ENCODE data around the gene TXLNG. TPM values are rescaled to one million over a fixed set of nuclear protein-coding genes. Genes with fewer than 3 reads are reported as not detected.

TXLNG gene
- total and polyA plus RNA-seq, 9 donors = 14.0 to 27.7 (median 20.2) TPM

DNA sequence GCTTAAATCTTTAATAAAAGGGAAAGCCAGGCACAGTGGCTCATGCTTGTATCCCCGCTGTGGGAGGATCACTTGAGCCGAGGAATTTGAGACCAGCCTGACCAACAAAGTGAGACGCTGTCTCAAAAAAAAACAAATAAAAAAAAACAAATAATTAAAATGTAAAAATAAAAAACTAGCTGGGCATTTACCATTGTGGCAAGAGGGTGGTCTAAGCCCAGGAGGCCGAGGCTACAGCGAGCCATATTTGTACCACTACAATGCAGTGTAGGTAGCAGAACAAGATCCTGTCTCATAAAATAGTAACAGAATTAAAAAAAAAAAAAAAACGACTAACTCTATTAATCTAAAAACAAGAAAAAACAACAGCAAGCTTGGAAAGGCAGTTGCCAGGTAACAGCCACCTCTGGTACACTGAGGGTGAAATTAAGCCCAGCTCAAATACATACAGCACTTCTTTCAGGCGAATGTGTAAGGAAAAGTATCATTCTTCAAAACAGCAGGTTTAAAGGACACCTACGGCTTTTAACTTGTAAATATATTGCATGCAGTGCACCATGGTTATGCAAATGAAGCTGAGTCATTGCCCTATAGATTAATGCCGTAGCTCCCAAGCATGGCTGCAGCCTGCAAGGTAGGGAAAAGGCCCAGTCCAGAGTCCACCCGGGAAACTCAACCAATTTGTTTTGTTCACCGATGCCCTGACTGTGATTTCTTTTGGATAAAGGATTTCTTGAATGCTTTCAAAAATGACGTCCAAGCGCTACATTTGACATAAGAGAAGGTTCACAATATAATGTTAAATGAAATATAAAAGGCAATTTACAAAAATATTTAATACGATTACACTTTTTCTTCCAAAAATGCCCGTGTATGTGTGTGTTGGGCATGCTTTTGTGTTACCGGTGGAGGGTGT, 14.5 kb upstream of the TXLNG start:
- Histone ChIP-seq H3K27ac (no peak overlapping the region), H3K27me3 (no peaks in the 10 kb centered on the region), H3K4me3 (no peak overlapping the region), H3K36me3 (no peaks in the 10 kb centered on the region), H3K4me1 (ENCODE audit: insufficient read depth) (no peaks in the 10 kb centered on the region), H3K9me3 (no peaks in the 10 kb centered on the region)
- 46 to 55% (median 51%) methylated on average over 16 of the region's 16 CpGs for WGBS, 3 donors
- no peak for DNase-seq
- intact Hi-C loops (cut with DNase I) = no loop called here
- no peak for TF ChIP-seq POLR2A (IDR thresholded peaks at IDR 0.05)
- TF ChIP-seq, protein P1, sequence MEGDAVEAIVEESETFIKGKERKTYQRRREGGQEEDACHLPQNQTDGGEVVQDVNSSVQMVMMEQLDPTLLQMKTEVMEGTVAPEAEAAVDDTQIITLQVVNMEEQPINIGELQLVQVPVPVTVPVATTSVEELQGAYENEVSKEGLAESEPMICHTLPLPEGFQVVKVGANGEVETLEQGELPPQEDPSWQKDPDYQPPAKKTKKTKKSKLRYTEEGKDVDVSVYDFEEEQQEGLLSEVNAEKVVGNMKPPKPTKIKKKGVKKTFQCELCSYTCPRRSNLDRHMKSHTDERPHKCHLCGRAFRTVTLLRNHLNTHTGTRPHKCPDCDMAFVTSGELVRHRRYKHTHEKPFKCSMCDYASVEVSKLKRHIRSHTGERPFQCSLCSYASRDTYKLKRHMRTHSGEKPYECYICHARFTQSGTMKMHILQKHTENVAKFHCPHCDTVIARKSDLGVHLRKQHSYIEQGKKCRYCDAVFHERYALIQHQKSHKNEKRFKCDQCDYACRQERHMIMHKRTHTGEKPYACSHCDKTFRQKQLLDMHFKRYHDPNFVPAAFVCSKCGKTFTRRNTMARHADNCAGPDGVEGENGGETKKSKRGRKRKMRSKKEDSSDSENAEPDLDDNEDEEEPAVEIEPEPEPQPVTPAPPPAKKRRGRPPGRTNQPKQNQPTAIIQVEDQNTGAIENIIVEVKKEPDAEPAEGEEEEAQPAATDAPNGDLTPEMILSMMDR (IDR thresholded peaks at IDR 0.05) = no peak
- no peak for TF ChIP-seq EP300 (IDR thresholded peaks at IDR 0.05)

DNA sequence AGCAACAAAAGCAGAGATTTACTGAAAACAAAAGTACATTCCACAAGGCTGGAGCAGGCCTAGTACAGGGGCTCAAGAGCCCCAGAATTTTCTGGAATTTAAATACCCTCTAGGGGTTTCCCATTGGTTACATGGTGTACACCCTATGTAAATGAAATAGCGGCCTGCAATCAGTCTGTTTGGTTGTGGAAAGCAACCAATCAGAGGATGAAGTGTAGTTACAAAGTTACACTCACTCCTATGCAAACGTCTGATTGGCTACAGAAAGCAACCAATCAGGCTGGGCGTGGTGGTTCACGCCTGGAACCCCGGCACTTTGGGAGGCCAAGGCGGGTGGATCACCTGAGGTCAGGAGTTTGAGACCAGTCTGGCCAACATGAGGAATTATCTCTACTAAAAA, 13.8 kb upstream of the TXLNG start:
- Histone ChIP-seq H3K36me3 (no peaks in the 10 kb centered on the region), H3K4me3 (no peak overlapping the region), H3K27ac (no peak overlapping the region), H3K4me1 (ENCODE audit: insufficient read depth) (no peaks in the 10 kb centered on the region), H3K9me3 (no peaks in the 10 kb centered on the region), H3K27me3 (no peaks in the 10 kb centered on the region)
- DNase-seq = no peak
- TF ChIP-seq, protein P1 (IDR thresholded peaks at IDR 0.05) = no peak
- no peak for TF ChIP-seq EP300 (IDR thresholded peaks at IDR 0.05)
- TF ChIP-seq POLR2A (IDR thresholded peaks at IDR 0.05) = no peak
- intact Hi-C loops (cut with DNase I) = no loop called here
- WGBS, 3 donors = 90 to 95% (median 93%) methylated on average over 6 of the region's 6 CpGs

- DNase-seq = no peak
- WGBS, 3 donors = 94 to 97% (median 94%) methylated on average over 2 of the region's 2 CpGs
- no peaks in the 10 kb centered on the region for H3K9me3 ChIP-seq
- no peak overlapping the region for H3K4me3 ChIP-seq
- no peaks in the 10 kb centered on the region for H3K36me3 ChIP-seq
- no peak for TF ChIP-seq EP300 (IDR thresholded peaks at IDR 0.05)
- TF ChIP-seq, protein P1 (IDR thresholded peaks at IDR 0.05) = no peak
- no peak for TF ChIP-seq POLR2A (IDR thresholded peaks at IDR 0.05)
- H3K27ac ChIP-seq = no peak overlapping the region
- H3K4me1 ChIP-seq (ENCODE audit: insufficient read depth) = no peaks in the 10 kb centered on the region
- intact Hi-C loops (cut with DNase I) = no loop called here
- H3K27me3 ChIP-seq = no peaks in the 10 kb centered on the region
Measured at GRCh38 chrX:16774746-16775145, 11.5 kb upstream of the TXLNG start.

DNA sequence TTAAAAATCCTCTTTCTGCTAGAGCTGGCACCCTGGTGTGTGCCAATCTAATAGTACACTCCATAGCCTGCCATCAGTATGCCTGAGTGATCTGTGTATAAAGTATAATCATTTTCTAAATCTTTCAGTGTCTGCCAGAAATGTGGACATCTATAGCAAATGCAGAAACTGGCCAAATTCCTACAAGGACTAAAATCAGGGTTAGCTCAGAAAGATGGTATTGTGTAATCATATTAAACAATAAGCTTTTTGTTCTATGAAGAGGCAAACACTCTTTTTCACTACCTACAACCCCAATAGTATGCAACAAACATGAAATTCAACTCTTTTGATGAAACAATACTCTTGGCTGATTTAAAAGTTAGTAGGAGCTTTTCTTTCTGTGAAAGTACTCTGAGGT, 7.7 kb upstream of the TXLNG start:
- intact Hi-C loops (cut with DNase I) = no loop called here
- TF ChIP-seq EP300 (IDR thresholded peaks at IDR 0.05) = no peak
- no peak for TF ChIP-seq POLR2A (IDR thresholded peaks at IDR 0.05)
- TF ChIP-seq, protein P1 (IDR thresholded peaks at IDR 0.05) = no peak
- Histone ChIP-seq H3K27ac (no peak overlapping the region), H3K36me3 (no peaks in the 10 kb centered on the region), H3K4me3 (no peak overlapping the region), H3K27me3 (no peaks in the 10 kb centered on the region), H3K9me3 (no peaks in the 10 kb centered on the region), H3K4me1 (ENCODE audit: insufficient read depth) (no peaks in the 10 kb centered on the region)
- DNase-seq = no peak

Measured in ovary (tissue), 9 donors.